ENCODE results near the gene PTPRK.

Gene PTPRK

GRCh38 chr6:128337619-128338018 is 182.8 kb downstream of the PTPRK start:
- no peak for DNase-seq

GRCh38 chr6:128336436-128337095 is 183.8 kb downstream of the PTPRK start:
- DNase-seq: no peak

GRCh38 chr6:128335963-128336362 is 184.4 kb downstream of the PTPRK start:
- no peak for DNase-seq

GRCh38 chr6:128333581-128334223 is 186.7 kb downstream of the PTPRK start:
- DNase-seq: no peak

GRCh38 chr6:128327890-128328289 is 192.5 kb downstream of the PTPRK start:
- DNase-seq: peak; percentile 18

- DNase-seq: no peak
Measured at GRCh38 chr6:128323011-128323410, 197.4 kb downstream of the PTPRK start.

GRCh38 chr6:128319946-128320345 is 200.5 kb downstream of the PTPRK start:
- DNase-seq: no peak

GRCh38 chr6:128319157-128319556 is 201.2 kb downstream of the PTPRK start:
- DNase-seq: no peak

GRCh38 chr6:128316258-128316929 is 204.0 kb downstream of the PTPRK start:
- no peak for DNase-seq

GRCh38 chr6:128314190-128314589 is 206.2 kb downstream of the PTPRK start:
- DNase-seq: no peak

- no peak for DNase-seq
Measured at GRCh38 chr6:128311944-128312570, 208.3 kb downstream of the PTPRK start.

- no peak for DNase-seq
Measured at GRCh38 chr6:128310451-128310850, 209.9 kb downstream of the PTPRK start.

GRCh38 chr6:128307671-128308070 is 212.7 kb downstream of the PTPRK start:
- DNase-seq: no peak

GRCh38 chr6:128305976-128306375 is 214.4 kb downstream of the PTPRK start:
- DNase-seq: no peak

GRCh38 chr6:128305228-128305627 is 215.2 kb downstream of the PTPRK start:
- DNase-seq: no peak

GRCh38 chr6:128303870-128304269 is 216.5 kb downstream of the PTPRK start:
- DNase-seq: no peak

- DNase-seq: no peak
Measured at GRCh38 chr6:128302942-128303341, 217.5 kb downstream of the PTPRK start.

- DNase-seq: no peak
Measured at GRCh38 chr6:128295670-128296069, 224.7 kb downstream of the PTPRK start.

GRCh38 chr6:128290221-128290620 is 230.2 kb downstream of the PTPRK start:
- no peak for DNase-seq

GRCh38 chr6:128284128-128284527 is 236.3 kb downstream of the PTPRK start:
- DNase-seq: no peak

- no peak for DNase-seq
Measured at GRCh38 chr6:128282961-128283360, 237.4 kb downstream of the PTPRK start.

- no peak for DNase-seq
Measured at GRCh38 chr6:128280960-128281359, 239.4 kb downstream of the PTPRK start.

GRCh38 chr6:128280066-128280465 is 240.3 kb downstream of the PTPRK start:
- no peak for DNase-seq

GRCh38 chr6:128278836-128279235 is 241.6 kb downstream of the PTPRK start:
- no peak for DNase-seq

Data from activated CD8-positive, alpha-beta memory T cell treated with anti-CD3 and anti-CD28 coated beads, Interleukin-2, amount 50 U/mL, for 4 hours (primary cell).